HEK293T (cell line): Measurements from ENCODE around the gene SF3B6.

Source experiments
- BHLHE40 ChIP-seq: fragments of 450-650 bp; IDR thresholded peaks from 2 replicates; pipeline ENCODE4 v1.6.1; 2016; ENCODE audit warnings: mild to moderate bottlenecking, moderate library complexity, borderline replicate concordance
- FOXM1 ChIP-seq: fragments of 450-650 bp; IDR thresholded peaks from 2 replicates; pipeline ENCODE4 v1.6.1; 2017; ENCODE audit warnings: mild to moderate bottlenecking, borderline replicate concordance
- NFRKB ChIP-seq: fragments of 450-650 bp; IDR thresholded peaks from 2 replicates; pipeline ENCODE4 v1.6.1; 2016; ENCODE audit warnings: mild to moderate bottlenecking, moderate library complexity
- PKNOX1 ChIP-seq: fragments of 450-650 bp; IDR thresholded peaks from 2 replicates; pipeline ENCODE4 v1.6.1; 2016
- SP1 ChIP-seq: fragments of 450-650 bp; IDR thresholded peaks from 2 replicates; pipeline ENCODE4 v1.6.1; 2017
- SUZ12 ChIP-seq: fragments of 450-650 bp; IDR thresholded peaks from 2 replicates; pipeline ENCODE4 v1.6.1; 2016; ENCODE audit warnings: mild to moderate bottlenecking
- ZNF384 ChIP-seq: fragments of 450-650 bp; IDR thresholded peaks from 2 replicates; pipeline ENCODE4 v1.6.1; 2016

- TF ChIP-seq NFRKB (no peak), FOXM1 (no peak), SP1 (no peak), ZNF384 (no peak), BHLHE40 (no peak), SUZ12 (no peak), PKNOX1 (no peak)
Measured at GRCh38 chr2:24073816-24074215, 2.3 kb downstream of the SF3B6 start.
